Esophagus muscularis mucosa (tissue), 4 donors: ENCODE data around the gene GLIS1. TPM values are rescaled to one million over a fixed set of nuclear protein-coding genes. Genes with fewer than 3 reads are reported as not detected.
A peak's percentile ranks its signal among the peaks of the same experiment; 100 is the strongest.

Experiments used
- DNase-seq: peaks from one replicate; pipeline ENCODE4 v3.0.0-alpha.2; 2017; ENCODE audit errors: extremely low spot score
- H3K27ac ChIP-seq, 4 donors: fragments of 200-600 bp; sonication (generic); replicated peaks in 1 of 4; 1 replicate in 3 of 4; 2 replicates in 1 of 4; pipeline ENCODE4 v1.5.1; 2016 to 2019; ENCODE audit warnings: mild to moderate bottlenecking in 1 of 4
- H3K27me3 ChIP-seq, 4 donors: fragments of 200-600 bp; sonication (generic); one replicate each; pipeline versions ENCODE4 v1.5.1 to v1.6.0; 2016 to 2019
- H3K36me3 ChIP-seq, 4 donors: fragments of 200-600 bp; sonication (generic); one replicate each; pipeline ENCODE4 v1.5.1; 2016 to 2019
- H3K4me1 ChIP-seq, 4 donors: fragments of 200-600 bp; sonication (generic); one replicate each; pipeline ENCODE4 v1.5.1; 2016 to 2019
- H3K4me3 ChIP-seq, 4 donors: fragments of 200-600 bp; sonication (generic); 1 replicate in 2 of 4; 2 replicates in 2 of 4; pipeline ENCODE4 v1.5.1; 2016 to 2019; ENCODE audit warnings: mild to moderate bottlenecking in 4 of 4, moderate library complexity in 1 of 4
- H3K9me3 ChIP-seq, 4 donors: fragments of 200-600 bp; sonication (generic); 1 replicate in 3 of 4; 2 replicates in 1 of 4; pipeline ENCODE4 v1.5.1; 2016 to 2019
- EP300 ChIP-seq: sonication (generic); formaldehyde crosslinking; IDR thresholded peaks from one replicate; pipeline ENCODE4 v1.6.1; 2017; ENCODE audit warnings: antibody characterized with exemption
- POLR2A ChIP-seq: fragments of 450-650 bp; IDR thresholded peaks from one replicate; pipeline ENCODE4 v1.6.1; 2017; ENCODE audit warnings: antibody characterized with exemption, moderate library complexity, mild to moderate bottlenecking, low read depth
- POLR2AphosphoS5 ChIP-seq, 2 donors: sonication (generic); formaldehyde crosslinking; IDR thresholded peaks; one replicate each; pipeline ENCODE4 v1.6.1; 2017; ENCODE audit warnings: antibody characterized with exemption in 2 of 2
- WGBS: methylation state at CpG from one replicate; pipeline ENCODE4 v1.1.5; 2018; 5-methylcytosine and 5-hydroxymethylcytosine counted together
- intact Hi-C: fragments of 100-400 bp; cut with DNase I; formaldehyde crosslinking; loops from one replicate; pipeline ENCODE4 v1.15.1; 2023
- total RNA-seq, 4 donors: library from RNA; depleted of rRNA; stranded (reverse); fragments of >200 nt; gene quantifications; one replicate each; pipeline versions ENCODE4 v1.1.0 to v1.2.1, GENCODE V29; 2016
- TF ChIP-seq, protein P1 (sequence below), 3 experiments: fragments of 200-600 bp in 2 of 3; fragments of 450-650 bp in 1 of 3; sonication (generic) in 2 of 3; IDR thresholded peaks; one replicate each; pipeline ENCODE4 v1.5.1; 2017 to 2019; ENCODE audit warnings: antibody characterized with exemption in 3 of 3, mild to moderate bottlenecking in 2 of 3, moderate library complexity in 1 of 3

Gene GLIS1
- total RNA-seq, 4 donors from 2014 or later: 0.17 to 0.42 TPM; not detected in 2

DNA sequence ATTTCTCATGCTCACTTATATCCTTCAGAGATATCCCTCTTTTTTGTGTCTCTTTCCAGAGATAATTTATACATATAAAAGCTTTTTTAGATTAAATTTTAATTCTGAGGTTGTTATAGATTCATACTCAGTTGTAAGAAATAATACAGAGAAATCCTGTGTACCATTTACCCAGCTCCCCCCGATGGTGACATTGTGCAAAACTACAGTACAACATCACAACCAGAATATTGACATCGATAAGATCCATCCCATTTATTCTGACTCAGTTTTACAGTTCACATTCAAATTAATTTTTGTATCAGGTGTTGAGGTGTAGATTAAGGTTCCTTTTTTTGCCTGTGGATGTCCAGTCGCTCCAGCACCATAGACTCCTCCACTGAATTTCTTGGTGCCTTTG is 265.5 kb downstream of the GLIS1 start:
- TF ChIP-seq POLR2AphosphoS5 (IDR thresholded peaks at IDR 0.05): no peak
- TF ChIP-seq, protein P1, sequence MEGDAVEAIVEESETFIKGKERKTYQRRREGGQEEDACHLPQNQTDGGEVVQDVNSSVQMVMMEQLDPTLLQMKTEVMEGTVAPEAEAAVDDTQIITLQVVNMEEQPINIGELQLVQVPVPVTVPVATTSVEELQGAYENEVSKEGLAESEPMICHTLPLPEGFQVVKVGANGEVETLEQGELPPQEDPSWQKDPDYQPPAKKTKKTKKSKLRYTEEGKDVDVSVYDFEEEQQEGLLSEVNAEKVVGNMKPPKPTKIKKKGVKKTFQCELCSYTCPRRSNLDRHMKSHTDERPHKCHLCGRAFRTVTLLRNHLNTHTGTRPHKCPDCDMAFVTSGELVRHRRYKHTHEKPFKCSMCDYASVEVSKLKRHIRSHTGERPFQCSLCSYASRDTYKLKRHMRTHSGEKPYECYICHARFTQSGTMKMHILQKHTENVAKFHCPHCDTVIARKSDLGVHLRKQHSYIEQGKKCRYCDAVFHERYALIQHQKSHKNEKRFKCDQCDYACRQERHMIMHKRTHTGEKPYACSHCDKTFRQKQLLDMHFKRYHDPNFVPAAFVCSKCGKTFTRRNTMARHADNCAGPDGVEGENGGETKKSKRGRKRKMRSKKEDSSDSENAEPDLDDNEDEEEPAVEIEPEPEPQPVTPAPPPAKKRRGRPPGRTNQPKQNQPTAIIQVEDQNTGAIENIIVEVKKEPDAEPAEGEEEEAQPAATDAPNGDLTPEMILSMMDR (IDR thresholded peaks at IDR 0.05): no peak
- no peak for TF ChIP-seq POLR2A
- no peak for DNase-seq
- Histone ChIP-seq H3K9me3 (no peaks in the 10 kb centered on the region), H3K27me3 (peaks cover 0 to 23% (median 0%) of the 10 kb centered on the region in 4 donors), H3K4me3 (no peak overlapping the region), H3K36me3 (no peaks in the 10 kb centered on the region), H3K27ac (no peak overlapping the region), H3K4me1 (peaks cover 0 to 16% (median 8%) of the 10 kb centered on the region in 4 donors)
- WGBS: 91% methylated on average over 3 of the region's 3 CpGs
- intact Hi-C loops: no loop called here

DNA sequence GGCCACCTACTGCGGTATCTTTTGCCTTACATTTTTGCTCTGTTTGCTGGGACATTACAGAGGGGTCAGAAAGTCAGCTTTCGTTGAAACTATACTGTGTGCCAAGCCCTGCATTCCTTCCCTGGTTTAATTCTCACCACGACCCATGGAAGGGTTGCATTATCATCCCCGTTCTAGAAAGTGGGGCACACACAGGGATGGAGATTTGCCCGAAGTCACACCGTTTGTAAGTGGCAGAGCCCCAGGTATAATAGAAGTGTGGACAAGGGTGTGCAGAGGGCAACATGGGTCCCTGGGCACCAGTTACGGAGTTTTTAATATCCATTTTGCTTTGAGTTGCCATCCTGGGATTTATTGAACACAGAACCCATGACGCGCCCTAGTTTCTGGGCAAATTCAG is 268.0 kb downstream of the GLIS1 start:
- Histone ChIP-seq H3K4me3 (no peak overlapping the region), H3K27me3 (peaks cover 0 to 23% (median 0%) of the 10 kb centered on the region in 4 donors), H3K36me3 (no peaks in the 10 kb centered on the region), H3K9me3 (no peaks in the 10 kb centered on the region), H3K27ac (no peak overlapping the region), H3K4me1 (peaks cover 0 to 8% (median 8%) of the 10 kb centered on the region in 4 donors)
- TF ChIP-seq EP300: no peak
- TF ChIP-seq POLR2A: no peak
- TF ChIP-seq, protein P1 (IDR thresholded peaks at IDR 0.05): no peak
- TF ChIP-seq POLR2AphosphoS5 (IDR thresholded peaks at IDR 0.05): no peak
- WGBS: 97% methylated on average over 9 of the region's 9 CpGs
- no peak for DNase-seq
- intact Hi-C loops: no loop called here

DNA sequence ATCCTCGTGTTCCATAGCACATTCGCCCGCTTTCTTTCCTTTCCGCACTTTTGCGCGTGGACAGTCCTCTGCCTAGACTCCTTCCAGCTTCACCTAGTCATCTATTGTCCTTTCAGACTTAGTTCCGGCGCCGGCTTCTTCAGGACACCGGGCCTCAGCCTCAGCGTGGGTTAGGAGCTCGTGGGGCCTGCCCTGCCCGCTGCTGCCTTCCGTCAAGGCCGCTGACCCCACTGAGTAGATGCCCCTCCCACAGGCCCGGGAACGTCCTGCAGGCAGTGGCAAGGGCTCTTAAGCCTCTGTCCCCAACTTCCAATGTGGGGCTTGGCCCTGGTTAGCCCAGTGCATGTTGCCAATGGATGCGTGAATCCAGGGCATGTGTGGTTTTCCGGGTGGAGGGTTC is 268.4 kb downstream of the GLIS1 start:
- no peaks in the 10 kb centered on the region for H3K9me3 ChIP-seq
- intact Hi-C loops: no loop called here
- no peak overlapping the region for H3K27ac ChIP-seq
- TF ChIP-seq POLR2A: no peak
- no peak for TF ChIP-seq EP300
- no peak for TF ChIP-seq POLR2AphosphoS5 (IDR thresholded peaks at IDR 0.05)
- TF ChIP-seq, protein P1 (IDR thresholded peaks at IDR 0.05): no peak
- H3K36me3 ChIP-seq: no peaks in the 10 kb centered on the region
- DNase-seq: no peak
- H3K4me3 ChIP-seq: no peak overlapping the region
- WGBS: 90% methylated on average over 17 of the region's 19 CpGs
- H3K4me1 ChIP-seq: peaks cover 0 to 8% (median 8%) of the 10 kb centered on the region in 4 donors
- H3K27me3 ChIP-seq: peaks cover 0 to 23% (median 0%) of the 10 kb centered on the region in 4 donors

DNA sequence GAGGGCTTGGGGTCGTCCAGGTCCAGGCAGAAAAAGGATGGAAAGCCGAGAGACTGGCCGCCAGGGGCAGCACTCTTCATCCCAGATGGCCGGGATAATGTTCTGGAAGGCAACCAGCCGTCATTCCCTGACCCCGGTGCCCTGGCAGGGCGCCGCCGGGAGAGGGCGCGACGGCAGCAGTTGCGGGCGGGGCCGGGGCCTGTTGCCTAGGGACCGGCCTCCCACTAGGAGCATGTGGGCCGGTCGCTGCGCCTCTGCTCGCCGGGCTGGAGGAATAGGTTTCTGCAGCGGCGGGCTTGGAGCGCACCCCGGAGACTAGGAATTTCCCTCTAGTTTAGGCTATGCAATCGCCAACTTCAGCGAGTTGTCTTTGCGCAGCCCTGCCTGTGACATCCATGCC is 268.8 kb downstream of the GLIS1 start:
- TF ChIP-seq POLR2AphosphoS5 (IDR thresholded peaks at IDR 0.05) (no peak), EP300 (no peak)
- TF ChIP-seq, protein P1 (IDR thresholded peaks at IDR 0.05): peak; percentile 20 to 45 (median 28)
- H3K9me3 ChIP-seq: no peaks in the 10 kb centered on the region
- peaks cover 0 to 23% (median 0%) of the 10 kb centered on the region in 4 donors for H3K27me3 ChIP-seq

DNA sequence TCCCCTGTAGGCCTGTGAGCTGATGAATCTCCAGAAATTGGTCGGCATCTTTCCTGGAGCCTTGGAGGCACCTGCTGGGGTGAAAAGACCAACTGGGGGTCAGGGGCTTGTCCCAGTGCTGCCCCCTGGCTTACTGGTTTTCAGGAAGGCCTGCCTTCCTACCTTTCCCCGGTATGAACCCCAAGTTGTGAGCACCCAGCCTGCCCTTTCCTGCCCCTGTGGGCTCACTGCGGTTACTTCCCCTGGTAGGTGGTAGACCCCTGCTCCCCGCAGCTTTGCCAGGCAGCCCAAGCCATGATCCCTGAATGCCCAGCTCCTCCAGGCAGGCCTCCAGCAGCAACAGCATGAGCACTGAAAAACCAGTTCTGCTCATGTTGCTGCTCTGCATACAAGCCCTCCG is 269.6 kb downstream of the GLIS1 start:
- H3K4me1 ChIP-seq: peaks cover 0 to 8% (median 8%) of the 10 kb centered on the region in 4 donors
- no peak for DNase-seq
- TF ChIP-seq, protein P1 (IDR thresholded peaks at IDR 0.05): no peak
- intact Hi-C loops: no loop called here
- H3K27ac ChIP-seq: no peak overlapping the region
- H3K9me3 ChIP-seq: no peaks in the 10 kb centered on the region
- no peaks in the 10 kb centered on the region for H3K36me3 ChIP-seq
- H3K4me3 ChIP-seq: no peak overlapping the region
- peaks cover 0 to 23% (median 0%) of the 10 kb centered on the region in 4 donors for H3K27me3 ChIP-seq
- 100% methylated on average over 1 of the region's 5 CpGs for WGBS

More for the DNA sequence above, 268.8 kb downstream of the GLIS1 start:
- H3K27ac ChIP-seq: no peak overlapping the region
- peaks cover 0 to 8% (median 8%) of the 10 kb centered on the region in 4 donors for H3K4me1 ChIP-seq
- H3K36me3 ChIP-seq: no peaks in the 10 kb centered on the region
- H3K4me3 ChIP-seq: no peak overlapping the region
- intact Hi-C loops: no loop called here
- WGBS: 22% methylated on average over 28 of the region's 28 CpGs
- DNase-seq: no peak
